ENCODE results near the gene NEU3.
"Not testable (repeated sequence)": the region's sequence is repeated elsewhere in the genome, so short reads cannot be mapped to it uniquely, and the experiment has no call there.

DNA sequence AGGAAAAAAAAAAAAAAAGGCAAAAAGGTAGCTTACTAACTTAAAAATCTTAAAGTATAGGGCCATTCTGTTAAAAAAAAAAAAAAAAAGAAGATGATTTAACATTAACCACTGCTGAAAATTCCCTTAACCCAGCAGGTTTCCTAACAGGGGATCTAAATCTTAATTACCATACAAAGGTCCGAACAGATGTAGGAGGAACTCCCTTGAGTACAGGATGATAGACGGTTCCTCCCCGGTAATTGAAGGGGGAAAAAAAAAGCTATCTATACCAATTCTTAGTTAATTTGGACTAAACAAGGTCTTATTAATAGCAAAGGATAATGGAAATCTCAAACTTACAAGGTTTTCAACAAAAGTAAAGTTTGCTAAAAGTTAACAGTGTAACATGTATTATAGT, 53.1 kb downstream of the NEU3 start:
- TF ChIP-seq TFDP2 (CRISPR knock-in tag; IDR thresholded peaks at IDR 0.05); TCF7L2 (IDR thresholded peaks at IDR 0.05; ENCODE audit: low read depth, low read length); ZBTB21 (CRISPR knock-in tag; IDR thresholded peaks at IDR 0.05); ZNF225 (CRISPR knock-in tag; IDR thresholded peaks at IDR 0.05); FOSL2 (CRISPR knock-in tag; IDR thresholded peaks at IDR 0.05); EZH2 (conservative IDR thresholded peaks at IDR 0.05; ENCODE audit: low read depth, low read length); HOXA9 (CRISPR knock-in tag; IDR thresholded peaks at IDR 0.05; ENCODE audit: borderline replicate concordance); ZNF572 (CRISPR knock-in tag; IDR thresholded peaks at IDR 0.05); KDM5B (CRISPR knock-in tag; IDR thresholded peaks at IDR 0.05; ENCODE audit: borderline replicate concordance): not testable (repeated sequence)
- TF ChIP-seq, protein P1, sequence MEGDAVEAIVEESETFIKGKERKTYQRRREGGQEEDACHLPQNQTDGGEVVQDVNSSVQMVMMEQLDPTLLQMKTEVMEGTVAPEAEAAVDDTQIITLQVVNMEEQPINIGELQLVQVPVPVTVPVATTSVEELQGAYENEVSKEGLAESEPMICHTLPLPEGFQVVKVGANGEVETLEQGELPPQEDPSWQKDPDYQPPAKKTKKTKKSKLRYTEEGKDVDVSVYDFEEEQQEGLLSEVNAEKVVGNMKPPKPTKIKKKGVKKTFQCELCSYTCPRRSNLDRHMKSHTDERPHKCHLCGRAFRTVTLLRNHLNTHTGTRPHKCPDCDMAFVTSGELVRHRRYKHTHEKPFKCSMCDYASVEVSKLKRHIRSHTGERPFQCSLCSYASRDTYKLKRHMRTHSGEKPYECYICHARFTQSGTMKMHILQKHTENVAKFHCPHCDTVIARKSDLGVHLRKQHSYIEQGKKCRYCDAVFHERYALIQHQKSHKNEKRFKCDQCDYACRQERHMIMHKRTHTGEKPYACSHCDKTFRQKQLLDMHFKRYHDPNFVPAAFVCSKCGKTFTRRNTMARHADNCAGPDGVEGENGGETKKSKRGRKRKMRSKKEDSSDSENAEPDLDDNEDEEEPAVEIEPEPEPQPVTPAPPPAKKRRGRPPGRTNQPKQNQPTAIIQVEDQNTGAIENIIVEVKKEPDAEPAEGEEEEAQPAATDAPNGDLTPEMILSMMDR (CRISPR knock-in tag; IDR thresholded peaks at IDR 0.05), result not testable (repeated sequence)
- TF ChIP-seq, protein P2, sequence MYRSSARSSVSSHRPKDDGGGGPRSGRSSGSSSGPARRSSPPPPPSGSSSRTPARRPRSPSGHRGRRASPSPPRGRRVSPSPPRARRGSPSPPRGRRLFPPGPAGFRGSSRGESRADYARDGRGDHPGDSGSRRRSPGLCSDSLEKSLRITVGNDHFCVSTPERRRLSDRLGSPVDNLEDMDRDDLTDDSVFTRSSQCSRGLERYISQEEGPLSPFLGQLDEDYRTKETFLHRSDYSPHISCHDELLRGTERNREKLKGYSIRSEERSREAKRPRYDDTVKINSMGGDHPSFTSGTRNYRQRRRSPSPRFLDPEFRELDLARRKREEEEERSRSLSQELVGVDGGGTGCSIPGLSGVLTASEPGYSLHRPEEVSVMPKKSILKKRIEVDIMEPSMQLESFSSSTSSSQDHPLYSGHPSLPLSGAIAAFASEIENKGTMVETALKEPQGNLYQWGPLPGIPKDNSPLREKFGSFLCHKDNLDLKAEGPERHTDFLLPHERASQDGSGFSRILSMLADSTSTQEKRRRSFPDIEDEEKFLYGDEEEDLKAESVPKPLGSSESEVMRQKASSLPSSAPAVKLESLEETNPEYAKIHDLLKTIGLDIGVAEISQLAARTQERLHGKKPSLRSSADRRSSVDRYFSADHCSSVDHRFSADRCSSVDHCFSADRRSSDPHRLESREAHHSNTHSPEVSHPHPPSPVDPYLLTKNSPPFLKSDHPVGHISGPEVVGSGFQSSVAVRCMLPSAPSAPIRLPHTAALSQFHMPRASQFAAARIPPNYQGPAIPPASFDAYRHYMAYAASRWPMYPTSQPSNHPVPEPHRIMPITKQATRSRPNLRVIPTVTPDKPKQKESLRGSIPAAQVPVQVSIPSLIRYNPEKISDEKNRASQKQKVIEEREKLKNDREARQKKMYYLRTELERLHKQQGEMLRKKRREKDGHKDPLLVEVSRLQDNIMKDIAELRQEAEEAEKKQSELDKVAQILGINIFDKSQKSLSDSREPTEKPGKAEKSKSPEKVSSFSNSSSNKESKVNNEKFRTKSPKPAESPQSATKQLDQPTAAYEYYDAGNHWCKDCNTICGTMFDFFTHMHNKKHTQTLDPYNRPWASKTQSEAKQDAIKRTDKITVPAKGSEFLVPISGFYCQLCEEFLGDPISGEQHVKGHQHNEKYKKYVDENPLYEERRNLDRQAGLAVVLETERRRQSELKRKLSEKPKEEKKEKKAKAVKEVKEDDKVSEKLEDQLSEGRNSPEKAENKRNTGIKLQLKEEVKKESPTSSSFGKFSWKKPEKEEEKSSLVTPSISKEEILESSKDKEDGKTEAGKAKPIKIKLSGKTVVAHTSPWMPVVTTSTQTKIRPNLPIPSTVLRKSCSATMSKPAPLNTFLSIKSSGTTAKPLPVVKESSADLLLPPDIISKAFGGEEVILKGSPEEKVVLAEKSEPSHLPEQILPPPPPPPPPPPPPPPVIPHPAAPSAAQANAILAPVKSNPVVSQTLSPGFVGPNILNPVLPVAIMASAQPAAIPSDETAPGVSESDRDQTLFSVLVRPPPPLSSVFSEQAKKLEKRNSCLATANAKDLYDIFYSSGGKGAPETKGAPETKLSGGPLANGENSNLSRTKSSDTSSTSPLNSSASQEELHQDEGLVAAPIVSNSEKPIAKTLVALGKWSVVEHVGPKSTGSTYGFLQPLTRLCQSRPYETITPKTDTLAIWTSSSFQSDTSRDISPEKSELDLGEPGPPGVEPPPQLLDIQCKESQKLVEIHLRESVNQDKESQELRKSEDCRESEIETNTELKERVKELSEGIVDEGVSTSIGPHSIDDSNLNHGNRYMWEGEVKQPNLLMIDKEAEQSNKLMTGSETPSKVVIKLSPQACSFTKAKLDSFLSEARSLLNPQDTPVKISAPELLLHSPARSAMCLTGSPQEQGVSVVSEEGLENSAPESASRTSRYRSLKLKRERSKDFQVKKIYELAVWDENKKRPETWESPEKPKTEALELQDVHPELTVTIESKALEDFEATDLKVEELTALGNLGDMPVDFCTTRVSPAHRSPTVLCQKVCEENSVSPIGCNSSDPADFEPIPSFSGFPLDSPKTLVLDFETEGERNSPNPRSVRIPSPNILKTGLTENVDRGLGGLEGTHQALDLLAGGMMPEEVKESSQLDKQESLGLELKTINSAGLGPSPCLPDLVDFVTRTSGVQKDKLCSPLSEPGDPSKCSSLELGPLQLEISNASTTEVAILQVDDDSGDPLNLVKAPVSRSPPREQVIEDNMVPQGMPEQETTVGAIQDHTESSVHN (CRISPR knock-in tag; IDR thresholded peaks at IDR 0.05), result not testable (repeated sequence)
